Left ventricle myocardium inferior (tissue), 1 donor: ENCODE data around the gene ARPP21. TPM values are rescaled to one million over a fixed set of nuclear protein-coding genes. Genes with fewer than 3 reads are reported as not detected.
A peak's percentile ranks its signal among the peaks of the same experiment; 100 is the strongest.

Experiments
- DNase-seq: peaks from one replicate; pipeline ENCODE4 v3.0.0-alpha.2; 2020
- H3K27ac ChIP-seq: fragments of 200-600 bp; replicated peaks from 2 replicates; pipeline ENCODE4 v1.8.0; 2021
- H3K27me3 ChIP-seq: fragments of 200-600 bp; 2 replicates; pipeline ENCODE4 v1.8.0; 2021; ENCODE audit warnings: low read depth
- H3K36me3 ChIP-seq: fragments of 200-600 bp; 2 replicates; pipeline ENCODE4 v1.8.0; 2021
- H3K4me1 ChIP-seq: fragments of 200-600 bp; 2 replicates; pipeline ENCODE4 v1.8.0; 2021
- H3K4me3 ChIP-seq: fragments of 200-600 bp; 2 replicates; pipeline ENCODE4 v1.8.0; 2021; ENCODE audit warnings: mild to moderate bottlenecking, moderate library complexity
- H3K9me3 ChIP-seq: fragments of 200-600 bp; replicated peaks from 2 replicates; pipeline ENCODE4 v1.8.0; 2021
- intact Hi-C: fragments of 100-400 bp; cut with micrococcal nuclease; formaldehyde crosslinking; loops from one replicate; pipeline ENCODE4 v1.11.0; 2022
- total RNA-seq: library from RNA; stranded (reverse); fragmentation: NEBNext Ultra II Directional; extraction: Animal tissue kit (Norgen Biotek cat#: 25700); gene quantifications from one replicate; pipeline ENCODE4 v1.2.1, GENCODE V29; 2021
- TF ChIP-seq, protein P1 (sequence below): fragments of 200-600 bp; IDR thresholded peaks from 2 replicates; pipeline ENCODE4 v1.8.0; 2021; ENCODE audit warnings: antibody characterized with exemption, mild to moderate bottlenecking, borderline replicate concordance
- donor health status: DM: no; HTN: yes; CAD: no; lungs with severe emphysema.

The ARPP21 gene
- total RNA-seq, 1 donor from 2014 or later = not detected

DNA sequence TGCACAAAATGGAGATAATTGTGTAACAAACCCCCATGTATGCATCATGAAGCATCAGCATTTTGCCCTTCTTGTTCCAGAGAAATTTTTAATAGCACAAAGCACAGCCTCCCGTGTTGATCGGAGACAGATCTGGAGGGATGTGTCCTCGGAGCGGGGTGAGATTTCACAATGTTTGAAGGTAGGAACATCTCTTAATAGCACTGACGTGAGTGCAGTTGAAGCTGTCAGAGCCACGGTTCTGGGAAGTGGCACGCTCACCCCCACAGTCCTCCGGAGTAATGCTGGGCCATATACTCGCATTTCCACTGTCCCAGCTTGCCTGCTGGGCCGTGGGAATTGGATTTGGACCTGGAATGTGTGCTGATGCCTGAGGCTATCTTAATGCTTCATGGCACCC lies 24.1 kb downstream of the ARPP21 start:
- Histone ChIP-seq H3K9me3 (no peaks in the 10 kb centered on the region), H3K4me3 (no peak overlapping the region), H3K36me3 (no peaks in the 10 kb centered on the region), H3K27ac (peak overlapping the region; percentile 64), H3K4me1 (peaks cover 28% of the 10 kb centered on the region), H3K27me3 (no peaks in the 10 kb centered on the region)
- TF ChIP-seq, protein P1, sequence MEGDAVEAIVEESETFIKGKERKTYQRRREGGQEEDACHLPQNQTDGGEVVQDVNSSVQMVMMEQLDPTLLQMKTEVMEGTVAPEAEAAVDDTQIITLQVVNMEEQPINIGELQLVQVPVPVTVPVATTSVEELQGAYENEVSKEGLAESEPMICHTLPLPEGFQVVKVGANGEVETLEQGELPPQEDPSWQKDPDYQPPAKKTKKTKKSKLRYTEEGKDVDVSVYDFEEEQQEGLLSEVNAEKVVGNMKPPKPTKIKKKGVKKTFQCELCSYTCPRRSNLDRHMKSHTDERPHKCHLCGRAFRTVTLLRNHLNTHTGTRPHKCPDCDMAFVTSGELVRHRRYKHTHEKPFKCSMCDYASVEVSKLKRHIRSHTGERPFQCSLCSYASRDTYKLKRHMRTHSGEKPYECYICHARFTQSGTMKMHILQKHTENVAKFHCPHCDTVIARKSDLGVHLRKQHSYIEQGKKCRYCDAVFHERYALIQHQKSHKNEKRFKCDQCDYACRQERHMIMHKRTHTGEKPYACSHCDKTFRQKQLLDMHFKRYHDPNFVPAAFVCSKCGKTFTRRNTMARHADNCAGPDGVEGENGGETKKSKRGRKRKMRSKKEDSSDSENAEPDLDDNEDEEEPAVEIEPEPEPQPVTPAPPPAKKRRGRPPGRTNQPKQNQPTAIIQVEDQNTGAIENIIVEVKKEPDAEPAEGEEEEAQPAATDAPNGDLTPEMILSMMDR = no peak
- peak; percentile 25 for DNase-seq
- intact Hi-C loops = no loop called here

DNA sequence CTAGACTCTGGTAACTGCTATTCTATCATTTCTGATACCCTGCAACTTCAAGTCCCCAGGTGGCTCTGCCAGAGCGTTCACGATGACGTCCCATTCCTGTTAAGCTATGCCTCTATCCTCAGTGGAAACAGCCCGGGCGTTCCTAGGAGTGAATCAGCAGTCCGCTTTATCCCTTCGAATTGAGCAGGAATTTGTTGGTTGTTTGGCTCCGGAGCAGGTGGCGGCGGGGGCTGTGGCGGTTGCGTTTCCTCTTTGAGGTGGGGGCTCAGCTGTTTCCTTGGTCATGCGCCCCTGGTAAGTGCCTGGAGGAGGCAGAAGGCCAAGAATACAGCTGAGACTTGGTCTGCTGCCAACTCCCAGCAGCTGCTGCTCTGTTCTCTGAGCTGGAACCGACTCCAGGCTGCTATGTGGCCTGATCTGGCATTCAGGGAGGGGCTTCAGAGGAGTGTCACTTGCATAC lies 25.2 kb downstream of the ARPP21 start:
- H3K36me3 ChIP-seq = no peaks in the 10 kb centered on the region
- TF ChIP-seq, protein P1 = no peak
- H3K27me3 ChIP-seq = no peaks in the 10 kb centered on the region
- intact Hi-C loops = no loop called here
- no peaks in the 10 kb centered on the region for H3K9me3 ChIP-seq
- H3K4me1 ChIP-seq = peaks cover 28% of the 10 kb centered on the region
- peak; percentile 64 for DNase-seq
- H3K27ac ChIP-seq = peak overlapping the region; percentile 64
- peak overlapping the region; percentile 53 for H3K4me3 ChIP-seq

DNA sequence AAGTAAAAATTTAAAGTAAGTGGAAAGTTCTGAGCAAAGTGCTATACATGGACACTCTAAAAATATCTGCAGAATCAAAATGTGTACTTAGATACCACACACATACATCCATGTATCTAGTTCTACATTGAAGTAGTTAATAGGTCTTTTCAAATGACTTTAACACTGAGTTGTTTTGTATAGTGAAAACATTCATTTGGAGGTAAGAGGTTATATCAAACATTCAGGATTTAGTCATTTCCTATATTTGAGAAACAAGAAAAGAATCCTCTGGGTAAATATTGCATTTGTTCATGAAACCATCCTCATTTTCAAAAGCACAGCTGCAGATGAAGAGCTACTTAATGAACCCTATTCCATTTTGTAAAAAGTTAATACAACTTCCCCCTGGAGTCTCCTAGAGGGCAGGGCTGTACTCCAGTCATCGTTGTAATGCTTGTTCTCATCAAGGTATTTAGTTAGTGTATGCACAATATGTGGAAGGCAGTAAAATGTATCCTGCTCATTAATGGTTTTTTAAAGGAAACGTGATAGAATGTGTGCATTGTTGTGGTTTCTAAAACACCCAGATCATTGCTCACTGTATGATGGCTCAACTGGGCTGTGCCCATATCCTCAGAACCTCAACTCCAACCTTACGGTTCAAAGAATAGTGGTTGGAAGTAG lies 26.2 kb downstream of the ARPP21 start:
- Histone ChIP-seq H3K4me3 (no peak overlapping the region), H3K27ac (no peak overlapping the region), H3K27me3 (no peaks in the 10 kb centered on the region), H3K4me1 (peaks cover 28% of the 10 kb centered on the region), H3K9me3 (no peaks in the 10 kb centered on the region), H3K36me3 (no peaks in the 10 kb centered on the region)
- intact Hi-C loops = no loop called here
- TF ChIP-seq, protein P1 = no peak
- DNase-seq = no peak

DNA sequence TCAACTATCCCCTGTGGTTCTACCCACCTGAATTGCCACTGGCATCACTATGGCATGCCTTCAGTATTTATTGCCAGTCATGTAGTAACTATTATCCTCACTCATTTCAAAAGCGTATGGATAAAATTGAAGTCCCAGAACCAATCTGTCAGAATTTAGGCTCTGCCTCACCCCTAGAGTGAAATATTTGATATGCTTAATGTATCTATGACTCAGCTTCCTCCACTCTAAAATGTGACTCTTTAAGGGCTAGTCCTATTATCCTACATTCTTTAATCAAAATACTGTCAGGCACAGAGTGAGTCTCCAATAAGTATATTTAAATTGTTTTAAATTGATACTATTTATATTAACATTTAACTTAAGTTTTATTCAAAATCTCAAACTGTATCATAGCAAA lies 27.6 kb downstream of the ARPP21 start:
- Histone ChIP-seq H3K4me3 (no peak overlapping the region), H3K27ac (no peak overlapping the region), H3K27me3 (no peaks in the 10 kb centered on the region), H3K9me3 (no peaks in the 10 kb centered on the region), H3K36me3 (no peaks in the 10 kb centered on the region), H3K4me1 (peaks cover 28% of the 10 kb centered on the region)
- intact Hi-C loops = no loop called here
- TF ChIP-seq, protein P1 = no peak
- no peak for DNase-seq

DNA sequence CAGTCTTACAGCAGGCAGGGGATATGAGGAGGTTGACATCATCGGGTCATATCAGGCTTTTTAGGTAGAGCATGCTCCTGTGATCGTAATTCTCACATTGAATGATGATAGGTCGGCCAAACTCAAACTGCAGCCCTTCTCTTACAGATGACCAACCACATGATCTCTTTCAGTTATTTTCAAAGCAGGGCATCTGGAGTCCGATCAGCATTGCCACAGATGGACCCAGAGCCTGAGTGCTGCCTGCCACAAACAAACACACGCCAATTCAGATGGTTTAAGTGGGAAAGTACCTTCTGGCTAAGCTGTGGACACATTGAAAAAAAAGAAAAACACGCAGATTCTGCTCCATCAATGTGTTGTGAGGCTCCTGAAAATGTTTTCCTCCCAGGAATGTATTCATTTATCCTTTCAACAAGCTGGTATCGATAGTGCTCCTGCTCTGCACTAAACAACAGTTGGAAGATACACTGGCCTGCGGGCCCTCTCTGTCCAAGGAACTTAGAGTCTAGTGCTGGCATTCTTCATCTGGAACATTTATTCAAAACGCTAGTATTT lies 31.2 kb downstream of the ARPP21 start:
- H3K4me3 ChIP-seq = no peak overlapping the region
- H3K9me3 ChIP-seq = no peaks in the 10 kb centered on the region
- DNase-seq = no peak
- H3K27me3 ChIP-seq = no peaks in the 10 kb centered on the region
- TF ChIP-seq, protein P1 = no peak
- H3K4me1 ChIP-seq = peaks cover 3% of the 10 kb centered on the region
- H3K36me3 ChIP-seq = no peaks in the 10 kb centered on the region
- H3K27ac ChIP-seq = no peak overlapping the region
- intact Hi-C loops = no loop called here
